Mucosa of stomach (tissue), 1 donor: Measurements from ENCODE around the gene RPRD1A.
"Not testable (repeated sequence)": the region's sequence is repeated elsewhere in the genome, so short reads cannot be mapped to it uniquely, and the experiment has no call there.

Source experiments
- H3K27me3 ChIP-seq: one replicate; pipeline ENCODE4 v1.7.0; 2013; ENCODE audit warnings: mild to moderate bottlenecking, low read length; ENCODE audit not compliant: control insufficient read depth, insufficient read depth
- H3K36me3 ChIP-seq: one replicate; pipeline ENCODE4 v1.7.0; 2013; ENCODE audit warnings: low read length; ENCODE audit not compliant: control insufficient read depth, insufficient read depth
- H3K4me1 ChIP-seq: one replicate; pipeline ENCODE4 v1.7.0; 2013; ENCODE audit warnings: mild to moderate bottlenecking, low read length; ENCODE audit not compliant: control insufficient read depth, insufficient read depth
- H3K4me3 ChIP-seq: one replicate; pipeline ENCODE4 v1.7.0; 2013; ENCODE audit warnings: low read length
- H3K9ac ChIP-seq: one replicate; pipeline ENCODE4 v1.7.0; 2013; ENCODE audit warnings: mild to moderate bottlenecking, low read length, moderate library complexity
- H3K9me3 ChIP-seq: one replicate; pipeline ENCODE4 v1.7.0; 2013; ENCODE audit warnings: mild to moderate bottlenecking, low read length, moderate library complexity; ENCODE audit not compliant: control insufficient read depth
- donor health status: Pancreatic carcinoma.

RPRD1A gene

GRCh38 chr18:36075862-36076587 is 8.7 kb upstream of the RPRD1A start:
- Histone ChIP-seq H3K27me3 (no peaks in the 10 kb centered on the region), H3K4me1 (no peaks in the 10 kb centered on the region), H3K9me3 (no peaks in the 10 kb centered on the region), H3K4me3 (no peak overlapping the region), H3K9ac (no peak overlapping the region), H3K36me3 (no peaks in the 10 kb centered on the region)

- no peak overlapping the region for H3K4me3 ChIP-seq
- H3K27me3 ChIP-seq = no peaks in the 10 kb centered on the region
- no peaks in the 10 kb centered on the region for H3K36me3 ChIP-seq
- no peaks in the 10 kb centered on the region for H3K4me1 ChIP-seq
- H3K9ac ChIP-seq = no peak overlapping the region
- no peaks in the 10 kb centered on the region for H3K9me3 ChIP-seq
Measured at GRCh38 chr18:36074435-36074834, 7.1 kb upstream of the RPRD1A start.

GRCh38 chr18:36073676-36074075 is 6.3 kb upstream of the RPRD1A start:
- Histone ChIP-seq H3K27me3 (no peaks in the 10 kb centered on the region), H3K4me1 (no peaks in the 10 kb centered on the region)

DNA sequence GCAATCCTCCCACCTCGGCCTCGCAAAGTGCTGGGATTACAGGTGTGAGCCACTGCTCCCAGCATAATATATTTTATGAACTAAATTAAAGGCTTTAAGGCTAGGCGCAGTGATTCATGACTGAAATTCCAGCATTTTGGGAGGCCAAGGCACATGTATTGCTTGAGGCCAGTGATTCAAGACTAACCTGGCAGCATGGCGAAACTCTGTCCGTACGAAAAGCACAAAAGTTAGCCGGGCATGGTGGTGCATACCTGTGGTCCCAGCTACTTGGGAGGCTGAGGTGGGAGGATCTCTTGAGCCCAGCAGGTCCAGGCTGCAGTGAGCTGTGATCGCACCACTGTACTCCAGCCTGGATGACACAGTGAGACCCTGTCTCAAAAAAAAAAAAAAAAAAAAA is 5.0 kb upstream of the RPRD1A start:
- H3K9ac ChIP-seq, H3K4me3 ChIP-seq, H3K27me3 ChIP-seq, H3K36me3 ChIP-seq, H3K4me1 ChIP-seq, H3K9me3 ChIP-seq: not testable (repeated sequence)

More at GRCh38 chr18:36073676-36074075, 6.3 kb upstream of the RPRD1A start:
- Histone ChIP-seq H3K36me3 (no peaks in the 10 kb centered on the region), H3K9me3 (no peaks in the 10 kb centered on the region), H3K4me3 (no peak overlapping the region), H3K9ac (no peak overlapping the region)

GRCh38 chr18:36066686-36067054 is 689 bp downstream of the RPRD1A start:
- Histone ChIP-seq H3K27me3 (no peaks in the 10 kb centered on the region), H3K9ac (peak overlapping the region; percentile 87), H3K4me3 (peak overlapping the region; percentile 77), H3K36me3 (no peaks in the 10 kb centered on the region), H3K9me3 (no peaks in the 10 kb centered on the region), H3K4me1 (peaks cover 14% of the 10 kb centered on the region)

- Histone ChIP-seq H3K4me3 (no peak overlapping the region), H3K9ac (peak overlapping the region; percentile 87)
Measured at GRCh38 chr18:36066001-36066400, 1.4 kb downstream of the RPRD1A start.

DNA sequence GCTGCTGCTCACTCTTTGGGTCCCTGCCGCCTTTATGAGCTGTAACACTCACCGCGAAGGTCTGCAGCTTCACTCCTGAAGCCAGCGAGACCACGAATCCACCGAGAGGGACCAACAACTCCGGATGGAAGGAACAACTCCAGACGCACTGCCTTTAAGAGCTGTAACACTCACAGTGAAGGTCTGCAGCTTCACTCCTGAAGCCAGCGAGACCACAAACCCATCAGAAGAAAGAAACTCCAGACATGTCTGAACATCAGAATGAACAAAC is 2.6 kb downstream of the RPRD1A start:
- H3K9me3 ChIP-seq, H3K4me3 ChIP-seq, H3K9ac ChIP-seq, H3K36me3 ChIP-seq, H3K27me3 ChIP-seq: not testable (repeated sequence)
- H3K4me1 ChIP-seq = peaks cover 14% of the 10 kb centered on the region

More at GRCh38 chr18:36066001-36066400, 1.4 kb downstream of the RPRD1A start:
- H3K4me1 ChIP-seq = peaks cover 14% of the 10 kb centered on the region
- H3K27me3 ChIP-seq = no peaks in the 10 kb centered on the region
- H3K9me3 ChIP-seq = no peaks in the 10 kb centered on the region
- H3K36me3 ChIP-seq = no peaks in the 10 kb centered on the region

DNA sequence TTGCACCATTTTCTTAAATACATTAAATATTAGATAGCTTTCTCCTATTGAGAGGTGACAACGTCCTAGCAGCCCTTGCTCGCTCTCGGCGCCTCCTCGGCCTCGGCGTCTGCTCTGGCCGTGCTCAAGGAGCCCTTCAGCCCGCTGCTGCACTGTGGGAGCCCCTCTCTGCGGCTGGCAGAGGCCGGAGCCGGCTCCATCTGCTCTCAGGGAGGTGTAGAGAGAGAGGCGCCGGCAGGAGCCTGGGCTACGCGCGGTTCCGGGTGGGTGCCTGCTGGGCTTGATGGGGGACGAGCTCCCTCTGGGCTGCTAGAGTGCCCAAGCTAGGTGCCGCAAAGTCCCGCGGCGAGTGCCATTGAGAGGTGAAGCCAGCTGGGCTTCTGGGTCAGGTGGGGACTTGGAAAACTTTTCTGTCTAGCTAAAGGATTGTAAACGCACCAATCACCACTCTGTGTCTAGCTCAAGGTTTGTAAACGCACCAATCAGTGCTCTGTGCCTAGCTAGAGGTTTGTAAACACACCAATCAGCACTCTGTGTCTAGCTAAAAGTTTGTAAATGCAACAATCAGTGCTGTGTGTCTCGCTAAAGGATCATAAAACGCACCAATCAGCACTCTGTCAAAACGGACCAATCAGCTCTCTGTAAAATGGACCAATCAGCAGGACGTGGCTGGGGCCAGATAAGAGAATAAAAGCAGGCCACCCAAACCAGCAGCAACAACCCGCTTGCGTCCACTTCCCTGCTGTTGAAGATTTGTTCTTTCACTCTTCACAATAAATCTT is 3.1 kb downstream of the RPRD1A start:
- Histone ChIP-seq H3K36me3 (no peaks in the 10 kb centered on the region), H3K27me3 (no peaks in the 10 kb centered on the region), H3K9me3 (no peaks in the 10 kb centered on the region), H3K4me3 (no peak overlapping the region), H3K4me1 (peaks cover 14% of the 10 kb centered on the region), H3K9ac (no peak overlapping the region)

- H3K4me1 ChIP-seq = no peaks in the 10 kb centered on the region
- H3K36me3 ChIP-seq = no peaks in the 10 kb centered on the region
- no peak overlapping the region for H3K9ac ChIP-seq
- no peaks in the 10 kb centered on the region for H3K9me3 ChIP-seq
- H3K27me3 ChIP-seq = no peaks in the 10 kb centered on the region
- no peak overlapping the region for H3K4me3 ChIP-seq
Measured at GRCh38 chr18:36058674-36059073, 8.7 kb downstream of the RPRD1A start.

DNA sequence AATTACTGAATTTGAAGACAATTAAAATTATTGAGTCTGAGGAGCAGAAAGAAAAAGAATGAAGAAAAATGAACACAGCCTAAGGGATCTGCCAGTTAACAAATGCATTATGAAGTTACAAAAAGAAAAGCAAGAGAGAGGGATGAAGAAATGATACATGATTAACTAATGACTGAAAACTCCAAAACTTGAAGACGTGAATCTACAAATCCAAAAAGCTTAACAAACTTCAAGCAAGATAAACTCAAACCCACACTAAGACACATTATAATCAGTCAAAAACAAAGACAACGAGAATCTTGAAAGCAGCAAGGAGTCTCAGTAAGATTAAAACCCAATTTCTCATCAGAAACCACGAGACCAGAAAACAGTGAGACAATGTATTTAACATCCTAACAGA is 15.6 kb downstream of the RPRD1A start:
- no peak overlapping the region for H3K9ac ChIP-seq
- no peaks in the 10 kb centered on the region for H3K36me3 ChIP-seq
- H3K4me1 ChIP-seq = no peaks in the 10 kb centered on the region
- no peak overlapping the region for H3K4me3 ChIP-seq
- H3K9me3 ChIP-seq = no peaks in the 10 kb centered on the region
- no peaks in the 10 kb centered on the region for H3K27me3 ChIP-seq

DNA sequence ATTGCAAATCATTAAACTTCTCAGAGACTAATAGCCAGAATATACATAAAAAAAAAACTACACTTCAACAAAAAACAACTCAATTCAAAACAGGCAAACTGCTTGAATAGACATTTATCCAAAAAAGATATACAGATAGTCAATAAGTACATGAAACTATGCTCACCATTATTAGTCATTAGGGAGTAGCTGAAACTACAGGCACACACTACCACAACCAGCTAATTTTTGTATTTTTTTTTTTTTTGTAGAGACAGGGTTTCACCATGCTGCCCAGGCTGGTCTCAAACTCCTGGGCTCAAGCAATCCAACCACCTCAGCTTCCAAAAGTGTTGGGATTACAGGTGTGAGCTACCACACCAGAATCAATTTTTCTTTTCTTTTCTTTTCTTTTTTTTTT is 16.9 kb downstream of the RPRD1A start:
- H3K4me3 ChIP-seq = no peak overlapping the region
- no peaks in the 10 kb centered on the region for H3K36me3 ChIP-seq
- no peaks in the 10 kb centered on the region for H3K27me3 ChIP-seq
- H3K9me3 ChIP-seq = no peaks in the 10 kb centered on the region
- no peaks in the 10 kb centered on the region for H3K4me1 ChIP-seq
- H3K9ac ChIP-seq = no peak overlapping the region

- no peaks in the 10 kb centered on the region for H3K36me3 ChIP-seq
- H3K9me3 ChIP-seq = no peaks in the 10 kb centered on the region
- H3K9ac ChIP-seq = no peak overlapping the region
- H3K4me3 ChIP-seq = no peak overlapping the region
- no peaks in the 10 kb centered on the region for H3K27me3 ChIP-seq
- H3K4me1 ChIP-seq = no peaks in the 10 kb centered on the region
Measured at GRCh38 chr18:36047521-36047920, 19.8 kb downstream of the RPRD1A start.
